ENCODE results near the gene ATXN1L. TPM values are rescaled to one million over a fixed set of nuclear protein-coding genes. Genes with fewer than 3 reads are reported as not detected.
"Not testable (repeated sequence)": the region's sequence is repeated elsewhere in the genome, so short reads cannot be mapped to it uniquely, and the experiment has no call there.

ATXN1L gene
- total and polyA plus RNA-seq, 11 donors: 6.9 to 24.2 (median 17.7) TPM

GRCh38 chr16:71807905-71808592, 37.7 kb upstream of the ATXN1L start:
- Histone ChIP-seq H3K27ac (peak overlapping the region; percentile 91 to 100 (median 97)), H3K4me3 (peak overlapping the region; percentile 75 to 100 (median 88)), H3K27me3 (no peaks in the 10 kb centered on the region), H3K4me1 (peaks cover 4 to 40% (median 33%) of the 10 kb centered on the region in 12 donors), H3K36me3 (peaks cover 0 to 27% (median 18%) of the 10 kb centered on the region in 9 donors), H3K9me3 (no peaks in the 10 kb centered on the region)
- peak in 2 of 5 donors; percentile 31 to 38 for DNase-seq
- peak; percentile 11 to 48 (median 31) for ATAC-seq
- WGBS, 4 donors: 0% methylated on average over 44 of the region's 44 CpGs
- TF ChIP-seq CTCF (IDR thresholded peaks at IDR 0.05) (no peak), POLR2A (IDR thresholded peaks at IDR 0.05) (no peak)
- intact Hi-C loops (cut with DNase I): loop anchor here in 6 of 10 donors (1.0 to 10.0 kb wide), 5 partner anchors 37 to 89 kb away; partner anchors contain the start of genes ATXN1L (in 4 of the 6), IST1 (in 4 of the 6) and ZNF821 (in 1 of the 6)

GRCh38 chr16:71808593-71809459, 37.0 kb upstream of the ATXN1L start, which contains the start of gene AP1G1:
Gene AP1G1 (minus strand): TSS chr16:71808834. CDS start chr16:71789479, 19,355 bp downstream.
- H3K27me3 ChIP-seq: no peaks in the 10 kb centered on the region
- peak within 1 kb of the TSS; percentile 75 to 100 (median 88) for H3K4me3 ChIP-seq
- peak in 1 of 2 donors; percentile 31 for TF ChIP-seq POLR2A (IDR thresholded peaks at IDR 0.05)
- TF ChIP-seq CTCF (IDR thresholded peaks at IDR 0.05): peak in 1 of 12 donors; percentile 19
- 0 to 1% (median 0%) methylated on average over 39 to 54 of the region's 54 CpGs for WGBS, 4 donors
- DNase-seq (peak; percentile 96 to 98 (median 96)), ATAC-seq (peak; percentile 98 to 99 (median 99))
- H3K27ac ChIP-seq: peak within 1 kb of the TSS; percentile 91 to 100 (median 97)
- no peaks in the 10 kb centered on the region for H3K9me3 ChIP-seq
- peaks cover 4 to 36% (median 31%) of the 10 kb centered on the region in 12 donors for H3K4me1 ChIP-seq
- intact Hi-C loops (cut with DNase I): loop anchor here in 8 of 10 donors (1.0 to 10.0 kb wide), 6 partner anchors 36 to 88 kb away; partner anchors contain the start of genes IST1 (in 6 of the 8), ATXN1L (in 5 of the 8) and ZNF821 (in 1 of the 8)
- H3K36me3 ChIP-seq: peaks cover 0 to 20% (median 17%) of the 10 kb centered on the region in 9 donors

GRCh38 chr16:71810155-71810530, 35.6 kb upstream of the ATXN1L start:
- not testable (repeated sequence) for ATAC-seq, DNase-seq, H3K4me3 ChIP-seq, H3K27me3 ChIP-seq, H3K9me3 ChIP-seq
- intact Hi-C loops (cut with DNase I): loop anchor here in 2 of 10 donors (5.0 kb wide), 1 partner anchor 37 kb away; the partner anchor contains the start of gene ATXN1L (in 2 of the 2)
- Histone ChIP-seq H3K27ac (peak overlapping the region in 1 of 12 donors; percentile 99), H3K36me3 (peaks cover 0 to 15% (median 8%) of the 10 kb centered on the region in 9 donors), H3K4me1 (peaks cover 4 to 34% (median 27%) of the 10 kb centered on the region in 12 donors)
- WGBS, 4 donors: 92 to 95% (median 93%) methylated on average over 11 of the region's 11 CpGs

GRCh38 chr16:71811261-71811803, 34.4 kb upstream of the ATXN1L start:
- no peak for TF ChIP-seq POLR2A (IDR thresholded peaks at IDR 0.05)
- TF ChIP-seq CTCF (IDR thresholded peaks at IDR 0.05): no peak
- intact Hi-C loops (cut with DNase I): loop anchor here in 2 of 10 donors (5.0 kb wide), 1 partner anchor 36 kb away; the partner anchor contains the start of gene ATXN1L (in 2 of the 2)
- Histone ChIP-seq H3K27me3 (no peaks in the 10 kb centered on the region), H3K36me3 (peaks cover 0 to 8% (median 5%) of the 10 kb centered on the region in 9 donors), H3K4me1 (peaks cover 2 to 23% (median 16%) of the 10 kb centered on the region in 12 donors), H3K4me3 (no peak overlapping the region), H3K9me3 (no peaks in the 10 kb centered on the region), H3K27ac (no peak overlapping the region)
- ATAC-seq (no peak), DNase-seq (no peak)
- 79 to 91% (median 89%) methylated on average over 5 of the region's 5 CpGs for WGBS, 4 donors

GRCh38 chr16:71817155-71817500, 28.6 kb upstream of the ATXN1L start:
- Histone ChIP-seq H3K4me1 (peaks cover 0 to 14% (median 0%) of the 10 kb centered on the region in 12 donors), H3K27ac (peak overlapping the region; percentile 21 to 84 (median 54))
- 84 to 90% (median 87%) methylated on average over 10 of the region's 10 CpGs for WGBS, 4 donors
- H3K9me3 ChIP-seq; DNase-seq; intact Hi-C loops (cut with DNase I); H3K4me3 ChIP-seq; H3K27me3 ChIP-seq; H3K36me3 ChIP-seq: not testable (repeated sequence)
- peak in 1 of 4 donors; percentile 11 for ATAC-seq
